GM12878 (cell line): ENCODE measurements around the gene ZNF618.

Experiments used
- EZH2 ChIP-seq: IDR thresholded peaks from 2 replicates; pipeline ENCODE4 v1.6.1; 2012; ENCODE audit warnings: low read depth, mild to moderate bottlenecking, control low read depth, inconsistent platforms, low read length, borderline replicate concordance; ENCODE audit not compliant: control insufficient read depth
- FOS ChIP-seq: IDR thresholded peaks from 3 replicates; pipeline ENCODE4 v1.6.1; 2011; ENCODE audit warnings: borderline replicate concordance; ENCODE audit not compliant: insufficient read length; ENCODE audit errors: extremely low read depth
- FOXK2 ChIP-seq: fragments of 450-650 bp; IDR thresholded peaks from 2 replicates; pipeline ENCODE4 v1.6.1; 2017; ENCODE audit warnings: mild to moderate bottlenecking, moderate library complexity
- HCFC1 ChIP-seq: fragments of 150-350 bp; IDR thresholded peaks from 2 replicates; pipeline ENCODE4 v1.6.1; 2014; ENCODE audit warnings: low read length
- NFYB ChIP-seq: IDR thresholded peaks from 2 replicates; pipeline ENCODE4 v1.6.1; 2011; ENCODE audit warnings: low read depth, mild to moderate bottlenecking, low read length, improper control_type of control experiment, moderate library complexity; ENCODE audit not compliant: insufficient read depth
- POLR2AphosphoS5 ChIP-seq: IDR thresholded peaks from 2 replicates; pipeline ENCODE4 v1.6.1; 2011; ENCODE audit warnings: mild to moderate bottlenecking, low read length, inconsistent platforms
- RBBP5 ChIP-seq: fragments of 200-600 bp; sonication (generic); conservative IDR thresholded peaks from 2 replicates; pipeline ENCODE4 v1.6.1; 2016
- YY1 ChIP-seq: IDR thresholded peaks from 2 replicates; pipeline ENCODE4 v1.6.1; 2011; ENCODE audit warnings: low read depth, mild to moderate bottlenecking, low read length
- TF ChIP-seq, protein P1 (sequence below), 3 experiments: IDR thresholded peaks in 2 of 3; conservative IDR thresholded peaks in 1 of 3; 2 replicates each; pipeline ENCODE4 v1.5.1; 2011; ENCODE audit warnings: low read depth in 3 of 3, low read length in 3 of 3, mild to moderate bottlenecking in 3 of 3, control low read depth in 2 of 3, moderate library complexity in 2 of 3, inconsistent platforms in 1 of 3, mixed read lengths in 1 of 3; ENCODE audit not compliant: control insufficient read depth in 2 of 3, insufficient read depth in 1 of 3; ENCODE audit errors: extremely low read depth in 1 of 3
- TF ChIP-seq, protein P2 (sequence below): IDR thresholded peaks from 2 replicates; pipeline ENCODE4 v1.6.1; 2012; ENCODE audit warnings: mild to moderate bottlenecking, low read depth, low read length
- TF ChIP-seq, protein P3 (sequence below): fragments of 450-650 bp; IDR thresholded peaks from 2 replicates; pipeline ENCODE4 v1.6.1; 2014; ENCODE audit warnings: mild to moderate bottlenecking
- TF ChIP-seq, protein P4 (sequence below): IDR thresholded peaks from 2 replicates; pipeline ENCODE4 v1.6.1; 2011; ENCODE audit warnings: low read depth, low read length, improper control_type of control experiment, borderline replicate concordance

DNA sequence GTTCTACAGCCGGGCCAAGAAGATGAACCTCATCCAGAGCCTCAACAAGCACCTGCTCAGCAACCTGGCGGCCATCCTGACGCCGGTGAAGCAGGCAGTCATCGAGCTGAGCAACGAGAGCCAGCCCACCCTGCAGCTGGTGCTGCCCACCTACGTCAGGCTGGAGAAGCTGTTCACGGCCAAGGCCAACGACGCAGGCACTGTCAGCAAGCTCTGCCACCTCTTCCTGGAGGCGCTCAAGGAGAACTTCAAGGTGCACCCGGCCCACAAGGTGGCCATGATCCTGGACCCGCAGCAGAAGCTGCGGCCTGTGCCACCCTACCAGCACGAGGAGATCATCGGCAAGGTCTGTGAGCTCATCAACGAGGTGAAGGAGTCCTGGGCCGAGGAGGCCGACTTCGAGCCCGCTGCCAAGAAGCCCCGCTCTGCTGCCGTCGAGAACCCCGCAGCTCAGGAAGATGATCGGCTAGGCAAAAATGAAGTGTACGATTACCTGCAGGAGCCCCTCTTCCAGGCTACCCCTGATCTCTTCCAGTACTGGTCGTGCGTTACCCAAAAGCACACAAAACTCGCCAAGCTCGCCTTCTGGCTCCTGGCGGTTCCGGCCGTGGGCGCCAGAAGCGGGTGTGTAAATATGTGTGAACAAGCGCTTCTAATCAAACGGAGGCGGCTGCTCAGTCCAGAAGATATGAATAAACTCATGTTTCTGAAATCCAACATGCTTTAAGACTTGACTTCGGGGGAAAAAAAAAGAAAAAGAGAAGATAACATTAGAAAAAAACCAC, 173.5 kb downstream of the ZNF618 start:
- TF ChIP-seq FOS (no peak), RBBP5 (no peak), EZH2 (no peak), YY1 (no peak), HCFC1 (no peak), FOXK2 (no peak), POLR2AphosphoS5 (no peak), NFYB (no peak)
- TF ChIP-seq, protein P1, sequence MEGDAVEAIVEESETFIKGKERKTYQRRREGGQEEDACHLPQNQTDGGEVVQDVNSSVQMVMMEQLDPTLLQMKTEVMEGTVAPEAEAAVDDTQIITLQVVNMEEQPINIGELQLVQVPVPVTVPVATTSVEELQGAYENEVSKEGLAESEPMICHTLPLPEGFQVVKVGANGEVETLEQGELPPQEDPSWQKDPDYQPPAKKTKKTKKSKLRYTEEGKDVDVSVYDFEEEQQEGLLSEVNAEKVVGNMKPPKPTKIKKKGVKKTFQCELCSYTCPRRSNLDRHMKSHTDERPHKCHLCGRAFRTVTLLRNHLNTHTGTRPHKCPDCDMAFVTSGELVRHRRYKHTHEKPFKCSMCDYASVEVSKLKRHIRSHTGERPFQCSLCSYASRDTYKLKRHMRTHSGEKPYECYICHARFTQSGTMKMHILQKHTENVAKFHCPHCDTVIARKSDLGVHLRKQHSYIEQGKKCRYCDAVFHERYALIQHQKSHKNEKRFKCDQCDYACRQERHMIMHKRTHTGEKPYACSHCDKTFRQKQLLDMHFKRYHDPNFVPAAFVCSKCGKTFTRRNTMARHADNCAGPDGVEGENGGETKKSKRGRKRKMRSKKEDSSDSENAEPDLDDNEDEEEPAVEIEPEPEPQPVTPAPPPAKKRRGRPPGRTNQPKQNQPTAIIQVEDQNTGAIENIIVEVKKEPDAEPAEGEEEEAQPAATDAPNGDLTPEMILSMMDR (IDR thresholded peaks at IDR 0.05 in 2 of 3, conservative IDR thresholded peaks at IDR 0.05 in 1 of 3; ENCODE audit: control insufficient read depth in 2 of 3, extremely low read depth in 1 of 3, insufficient read depth in 1 of 3, low read depth in 3 of 3, low read length in 3 of 3): no peak
- TF ChIP-seq, protein P2, sequence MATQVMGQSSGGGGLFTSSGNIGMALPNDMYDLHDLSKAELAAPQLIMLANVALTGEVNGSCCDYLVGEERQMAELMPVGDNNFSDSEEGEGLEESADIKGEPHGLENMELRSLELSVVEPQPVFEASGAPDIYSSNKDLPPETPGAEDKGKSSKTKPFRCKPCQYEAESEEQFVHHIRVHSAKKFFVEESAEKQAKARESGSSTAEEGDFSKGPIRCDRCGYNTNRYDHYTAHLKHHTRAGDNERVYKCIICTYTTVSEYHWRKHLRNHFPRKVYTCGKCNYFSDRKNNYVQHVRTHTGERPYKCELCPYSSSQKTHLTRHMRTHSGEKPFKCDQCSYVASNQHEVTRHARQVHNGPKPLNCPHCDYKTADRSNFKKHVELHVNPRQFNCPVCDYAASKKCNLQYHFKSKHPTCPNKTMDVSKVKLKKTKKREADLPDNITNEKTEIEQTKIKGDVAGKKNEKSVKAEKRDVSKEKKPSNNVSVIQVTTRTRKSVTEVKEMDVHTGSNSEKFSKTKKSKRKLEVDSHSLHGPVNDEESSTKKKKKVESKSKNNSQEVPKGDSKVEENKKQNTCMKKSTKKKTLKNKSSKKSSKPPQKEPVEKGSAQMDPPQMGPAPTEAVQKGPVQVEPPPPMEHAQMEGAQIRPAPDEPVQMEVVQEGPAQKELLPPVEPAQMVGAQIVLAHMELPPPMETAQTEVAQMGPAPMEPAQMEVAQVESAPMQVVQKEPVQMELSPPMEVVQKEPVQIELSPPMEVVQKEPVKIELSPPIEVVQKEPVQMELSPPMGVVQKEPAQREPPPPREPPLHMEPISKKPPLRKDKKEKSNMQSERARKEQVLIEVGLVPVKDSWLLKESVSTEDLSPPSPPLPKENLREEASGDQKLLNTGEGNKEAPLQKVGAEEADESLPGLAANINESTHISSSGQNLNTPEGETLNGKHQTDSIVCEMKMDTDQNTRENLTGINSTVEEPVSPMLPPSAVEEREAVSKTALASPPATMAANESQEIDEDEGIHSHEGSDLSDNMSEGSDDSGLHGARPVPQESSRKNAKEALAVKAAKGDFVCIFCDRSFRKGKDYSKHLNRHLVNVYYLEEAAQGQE: no peak
- TF ChIP-seq, protein P3, sequence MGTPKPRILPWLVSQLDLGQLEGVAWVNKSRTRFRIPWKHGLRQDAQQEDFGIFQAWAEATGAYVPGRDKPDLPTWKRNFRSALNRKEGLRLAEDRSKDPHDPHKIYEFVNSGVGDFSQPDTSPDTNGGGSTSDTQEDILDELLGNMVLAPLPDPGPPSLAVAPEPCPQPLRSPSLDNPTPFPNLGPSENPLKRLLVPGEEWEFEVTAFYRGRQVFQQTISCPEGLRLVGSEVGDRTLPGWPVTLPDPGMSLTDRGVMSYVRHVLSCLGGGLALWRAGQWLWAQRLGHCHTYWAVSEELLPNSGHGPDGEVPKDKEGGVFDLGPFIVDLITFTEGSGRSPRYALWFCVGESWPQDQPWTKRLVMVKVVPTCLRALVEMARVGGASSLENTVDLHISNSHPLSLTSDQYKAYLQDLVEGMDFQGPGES: no peak
- TF ChIP-seq, protein P4, sequence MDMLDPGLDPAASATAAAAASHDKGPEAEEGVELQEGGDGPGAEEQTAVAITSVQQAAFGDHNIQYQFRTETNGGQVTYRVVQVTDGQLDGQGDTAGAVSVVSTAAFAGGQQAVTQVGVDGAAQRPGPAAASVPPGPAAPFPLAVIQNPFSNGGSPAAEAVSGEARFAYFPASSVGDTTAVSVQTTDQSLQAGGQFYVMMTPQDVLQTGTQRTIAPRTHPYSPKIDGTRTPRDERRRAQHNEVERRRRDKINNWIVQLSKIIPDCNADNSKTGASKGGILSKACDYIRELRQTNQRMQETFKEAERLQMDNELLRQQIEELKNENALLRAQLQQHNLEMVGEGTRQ: no peak
